Right cardiac atrium (tissue), 5 donors: ENCODE measurements around the gene SELENOS. TPM values are rescaled to one million over a fixed set of nuclear protein-coding genes. Genes with fewer than 3 reads are reported as not detected.

Experiments used
- ATAC-seq, 2 donors: fragments of 200-7000 bp; cut with Tn5 transposase; one replicate each; pipeline versions ENCODE4 v1.8.0 to v1.9.1; 2020; ENCODE audit warnings: moderate library complexity in 2 of 2, mild to moderate bottlenecking in 1 of 2
- DNase-seq, 3 donors: peaks; one replicate each; pipeline ENCODE4 v3.0.0-alpha.2; 2020
- H3K27ac ChIP-seq: one replicate; pipeline ENCODE4 v1.5.1; 2013; ENCODE audit warnings: mild to moderate bottlenecking, low read length, control low read depth, moderate library complexity
- H3K27me3 ChIP-seq: one replicate; pipeline ENCODE4 v1.6.1; 2013; ENCODE audit not compliant: control insufficient read depth, insufficient read depth
- H3K4me1 ChIP-seq: one replicate; pipeline ENCODE4 v1.6.1; 2013; ENCODE audit warnings: low read length; ENCODE audit not compliant: control insufficient read depth, insufficient read depth
- H3K4me3 ChIP-seq: one replicate; pipeline ENCODE4 v1.5.1; 2013; ENCODE audit warnings: low read length, control low read depth
- H3K9me3 ChIP-seq: one replicate; pipeline ENCODE4 v1.6.1; 2013; ENCODE audit warnings: low read length; ENCODE audit not compliant: control insufficient read depth
- WGBS: extraction: QIAGEN DNeasy Blood & Tissue Kit; methylation state at CpG from one replicate; pipeline ENCODE4 v1.1.7; 2013; 5-methylcytosine and 5-hydroxymethylcytosine counted together
- intact Hi-C, 4 donors: fragments of 100-400 bp; cut with DNase I; formaldehyde crosslinking; loops; one replicate each; pipeline versions ENCODE4 v1.11.0 to v1.14.0; 2022 to 2023
- polyA plus RNA-seq: library from polyadenylated mRNA; stranded (reverse); fragments of 200-250 nt; gene quantifications from one replicate; pipeline ENCODE4 v1.2.3, GENCODE V29; 2013
- total RNA-seq, 4 donors: library from RNA; stranded (reverse); fragmentation: NEBNext Ultra II Directional; extraction: Animal tissue kit (Norgen Biotek cat#: 25700); gene quantifications; one replicate each; pipeline ENCODE4 v1.2.1, GENCODE V29; 2021
- donor health status: healthy with polysubstance abuse.
- donor health status: DM: no; HTN: yes; CAD: no.
- donor health status: DM: no; HTN: no; CAD: no.
- donor health status: DM: no; HTN: yes; CAD: no; lungs with severe emphysema.
- donor health status: DM: yes; HTN: yes; CAD: no.

The SELENOS gene
- total and polyA plus RNA-seq, 5 donors, result 27.4 to 61.4 (median 38.5) TPM

GRCh38 chr15:101240358-101240757 lies 36.9 kb downstream of the SELENOS start:
- Histone ChIP-seq H3K4me3 (no peak overlapping the region), H3K9me3 (no peaks in the 10 kb centered on the region), H3K27ac (no peak overlapping the region), H3K4me1 (peaks cover 19% of the 10 kb centered on the region), H3K27me3 (no peaks in the 10 kb centered on the region)
- DNase-seq (no peak), ATAC-seq (peak; percentile 74 to 75)
- intact Hi-C loops, result loop anchor here in 3 of 4 donors (10.0 kb wide), 2 partner anchors 46 to 56 kb away; no protein-coding TSS in a partner anchor
- WGBS, result 40% methylated on average over 5 of the region's 5 CpGs

- DNase-seq (no peak), ATAC-seq (no peak)
- 56% methylated on average over 6 of the region's 6 CpGs for WGBS
- H3K27ac ChIP-seq, result no peak overlapping the region
- no peak overlapping the region for H3K4me3 ChIP-seq
- H3K4me1 ChIP-seq, result peaks cover 16% of the 10 kb centered on the region
- intact Hi-C loops, result loop anchor here in 3 of 4 donors (10.0 kb wide), 2 partner anchors 45 to 55 kb away; no protein-coding TSS in a partner anchor
- H3K27me3 ChIP-seq, result no peaks in the 10 kb centered on the region
- H3K9me3 ChIP-seq, result no peaks in the 10 kb centered on the region
Measured at GRCh38 chr15:101239724-101240136, 37.6 kb downstream of the SELENOS start.

GRCh38 chr15:101237251-101237650 lies 40.0 kb downstream of the SELENOS start:
- Histone ChIP-seq H3K27ac (no peak overlapping the region), H3K9me3 (no peaks in the 10 kb centered on the region), H3K27me3 (no peaks in the 10 kb centered on the region), H3K4me1 (peaks cover 9% of the 10 kb centered on the region), H3K4me3 (no peak overlapping the region)
- peak; percentile 28 to 33 for ATAC-seq
- DNase-seq, result no peak
- WGBS, result 80% methylated on average over 12 of the region's 12 CpGs
- intact Hi-C loops, result no loop called here

GRCh38 chr15:101233651-101234280 lies 43.5 kb downstream of the SELENOS start:
- H3K4me3 ChIP-seq, result no peak overlapping the region
- no peaks in the 10 kb centered on the region for H3K27me3 ChIP-seq
- no peaks in the 10 kb centered on the region for H3K9me3 ChIP-seq
- ATAC-seq, result no peak
- H3K4me1 ChIP-seq, result peaks cover 7% of the 10 kb centered on the region
- intact Hi-C loops, result no loop called here
- DNase-seq, result no peak
- 72% methylated on average over 5 of the region's 5 CpGs for WGBS
- no peak overlapping the region for H3K27ac ChIP-seq

- DNase-seq, result no peak
- H3K27ac ChIP-seq, result no peak overlapping the region
- H3K9me3 ChIP-seq, result no peaks in the 10 kb centered on the region
- peak; percentile 57 to 81 for ATAC-seq
- intact Hi-C loops, result no loop called here
- H3K27me3 ChIP-seq, result no peaks in the 10 kb centered on the region
- WGBS, result 54% methylated on average over 5 of the region's 5 CpGs
- peaks cover 7% of the 10 kb centered on the region for H3K4me1 ChIP-seq
- H3K4me3 ChIP-seq, result no peak overlapping the region
Measured at GRCh38 chr15:101232677-101233076, 44.6 kb downstream of the SELENOS start.

GRCh38 chr15:101228313-101228712 lies 49.0 kb downstream of the SELENOS start:
- ATAC-seq, result no peak
- Histone ChIP-seq H3K27me3 (no peaks in the 10 kb centered on the region), H3K27ac (no peak overlapping the region), H3K4me1 (peaks cover 12% of the 10 kb centered on the region), H3K4me3 (no peak overlapping the region), H3K9me3 (no peaks in the 10 kb centered on the region)
- intact Hi-C loops, result no loop called here
- DNase-seq, result no peak

- DNase-seq (no peak), ATAC-seq (no peak)
- intact Hi-C loops, result no loop called here
- no peak overlapping the region for H3K27ac ChIP-seq
- no peaks in the 10 kb centered on the region for H3K27me3 ChIP-seq
- WGBS, result 48% methylated on average over 5 of the region's 5 CpGs
- H3K4me3 ChIP-seq, result no peak overlapping the region
- H3K4me1 ChIP-seq, result peaks cover 11% of the 10 kb centered on the region
- H3K9me3 ChIP-seq, result no peaks in the 10 kb centered on the region
Measured at GRCh38 chr15:101225658-101226057, 51.6 kb downstream of the SELENOS start.

Other genes with a start within 250 kb of the SELENOS start
- gene CHSY1, start 25.4 kb downstream of the SELENOS start, total RNA-seq, result 10 to 100 TPM; 24.5 to 44.7 (median 28.9) TPM
- 11.9 TPM for gene CHSY1, start 25.4 kb downstream of the SELENOS start, polyA plus RNA-seq
- gene SNRPA1, start 17.8 kb upstream of the SELENOS start, total RNA-seq, result 10 to 100 TPM; 23.4 to 33.6 (median 27.7) TPM
- 37.3 TPM for gene SNRPA1, start 17.8 kb upstream of the SELENOS start, polyA plus RNA-seq
- gene PCSK6, start 212.2 kb upstream of the SELENOS start, total RNA-seq, result 10 to 100 TPM; 13.4 to 21.4 (median 17.1) TPM
- 7.7 TPM for gene PCSK6, start 212.2 kb upstream of the SELENOS start, polyA plus RNA-seq